ENCODE measurements around the gene SEC16A.
"Not testable (repeated sequence)": the region's sequence is repeated elsewhere in the genome, so short reads cannot be mapped to it uniquely, and the experiment has no call there.

SEC16A gene

GRCh38 chr9:136422876-136423275, 60.0 kb downstream of the SEC16A start:
- DNase-seq (ENCODE audit: low read depth): no peak

GRCh38 chr9:136421791-136422190, 61.0 kb downstream of the SEC16A start:
- DNase-seq (ENCODE audit: low read depth): no peak

GRCh38 chr9:136419092-136419420, 63.8 kb downstream of the SEC16A start:
- DNase-seq (ENCODE audit: low read depth): no peak

- DNase-seq (ENCODE audit: low read depth): no peak
These were observed 64.4 kb downstream of the SEC16A start for GRCh38 chr9:136418182-136419091.

- DNase-seq (ENCODE audit: low read depth): no peak
These were observed 65.9 kb downstream of the SEC16A start for GRCh38 chr9:136416914-136417313.

- DNase-seq (ENCODE audit: low read depth): no peak
These were observed 66.4 kb downstream of the SEC16A start for GRCh38 chr9:136416427-136416826.

- no peak for DNase-seq (ENCODE audit: low read depth)
These were observed 69.9 kb downstream of the SEC16A start for GRCh38 chr9:136412962-136413361.

GRCh38 chr9:136411378-136411777, 71.5 kb downstream of the SEC16A start:
- DNase-seq (ENCODE audit: low read depth): no peak

- peak; percentile 88 for DNase-seq (ENCODE audit: low read depth)
These were observed 72.1 kb downstream of the SEC16A start, which contains the start of the genes ENTR1 and PMPCA for GRCh38 chr9:136410500-136411287. Gene ENTR1 (minus strand): TSS chr9:136410614. CDS start chr9:136410397, 217 bp downstream. Gene PMPCA (plus strand): TSS chr9:136410658. CDS start chr9:136410669, 11 bp downstream.

GRCh38 chr9:136409557-136410455, 73.0 kb downstream of the SEC16A start:
- peak; percentile 58 for DNase-seq (ENCODE audit: low read depth)

GRCh38 chr9:136407911-136408310, 74.9 kb downstream of the SEC16A start:
- DNase-seq (ENCODE audit: low read depth): no peak

- DNase-seq (ENCODE audit: low read depth): not testable (repeated sequence)
These were observed 75.8 kb downstream of the SEC16A start for GRCh38 chr9:136407061-136407460.

GRCh38 chr9:136405904-136406303, 76.9 kb downstream of the SEC16A start:
- DNase-seq (ENCODE audit: low read depth): not testable (repeated sequence)

GRCh38 chr9:136405481-136405880, 77.4 kb downstream of the SEC16A start:
- DNase-seq (ENCODE audit: low read depth): no peak

- no peak for DNase-seq (ENCODE audit: low read depth)
These were observed 78.1 kb downstream of the SEC16A start for GRCh38 chr9:136404801-136405136.

- no peak for DNase-seq (ENCODE audit: low read depth)
These were observed 78.7 kb downstream of the SEC16A start for GRCh38 chr9:136403915-136404800.

GRCh38 chr9:136403538-136403914, 79.3 kb downstream of the SEC16A start:
- DNase-seq (ENCODE audit: low read depth): no peak

GRCh38 chr9:136402067-136402466, 80.8 kb downstream of the SEC16A start:
- DNase-seq (ENCODE audit: low read depth): no peak

GRCh38 chr9:136401173-136401922, 81.5 kb downstream of the SEC16A start:
- no peak for DNase-seq (ENCODE audit: low read depth)
